Measurements from ENCODE around the gene RNASE9.

The RNASE9 gene

DNA sequence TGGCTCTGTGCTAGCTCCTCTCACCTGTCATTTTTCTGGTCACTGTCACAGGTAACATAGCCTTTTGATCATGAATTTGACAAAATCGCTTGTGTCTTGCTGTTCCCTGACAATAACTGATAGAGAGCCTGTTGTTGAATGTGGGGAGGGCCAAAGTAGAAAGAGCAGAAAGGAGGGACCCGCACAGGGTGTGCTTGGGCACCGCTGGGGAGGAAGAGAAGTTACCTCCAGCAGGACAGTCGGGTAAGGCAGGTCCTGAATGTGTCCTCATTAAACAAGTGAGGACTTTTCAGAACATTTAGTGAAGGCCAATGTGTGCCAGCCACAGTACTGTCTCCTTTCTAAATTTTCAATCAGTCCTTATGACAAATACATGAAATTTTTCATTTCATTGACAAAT lies 30.4 kb upstream of the RNASE9 start, which contains the start of gene RNASE12:
Gene RNASE12 (minus strand): TSS at position 142 of the 400 bp plus-strand sequence. CDS start 653 bp downstream, outside the sequence.
- TF ChIP-seq ZXDB (tag by site-specific recombination; IDR thresholded peaks at IDR 0.05) = no peak
- no peak for TF ChIP-seq ZNF121 (tag by site-specific recombination; IDR thresholded peaks at IDR 0.05)
- TF ChIP-seq, protein P1, sequence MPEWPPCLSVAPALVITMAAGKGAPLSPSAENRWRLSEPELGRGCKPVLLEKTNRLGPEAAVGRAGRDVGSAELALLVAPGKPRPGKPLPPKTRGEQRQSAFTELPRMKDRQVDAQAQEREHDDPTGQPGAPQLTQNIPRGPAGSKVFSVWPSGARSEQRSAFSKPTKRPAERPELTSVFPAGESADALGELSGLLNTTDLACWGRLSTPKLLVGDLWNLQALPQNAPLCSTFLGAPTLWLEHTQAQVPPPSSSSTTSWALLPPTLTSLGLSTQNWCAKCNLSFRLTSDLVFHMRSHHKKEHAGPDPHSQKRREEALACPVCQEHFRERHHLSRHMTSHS (tag by site-specific recombination; IDR thresholded peaks at IDR 0.05) = no peak
- TF ChIP-seq YY1 (tag by site-specific recombination; IDR thresholded peaks at IDR 0.05) = no peak
- TF ChIP-seq, protein P2, sequence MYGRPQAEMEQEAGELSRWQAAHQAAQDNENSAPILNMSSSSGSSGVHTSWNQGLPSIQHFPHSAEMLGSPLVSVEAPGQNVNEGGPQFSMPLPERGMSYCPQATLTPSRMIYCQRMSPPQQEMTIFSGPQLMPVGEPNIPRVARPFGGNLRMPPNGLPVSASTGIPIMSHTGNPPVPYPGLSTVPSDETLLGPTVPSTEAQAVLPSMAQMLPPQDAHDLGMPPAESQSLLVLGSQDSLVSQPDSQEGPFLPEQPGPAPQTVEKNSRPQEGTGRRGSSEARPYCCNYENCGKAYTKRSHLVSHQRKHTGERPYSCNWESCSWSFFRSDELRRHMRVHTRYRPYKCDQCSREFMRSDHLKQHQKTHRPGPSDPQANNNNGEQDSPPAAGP (tag by site-specific recombination; IDR thresholded peaks at IDR 0.05) = no peak
- no peak for TF ChIP-seq ZNF169 (tag by site-specific recombination; IDR thresholded peaks at IDR 0.05)
- TF ChIP-seq, protein P3, sequence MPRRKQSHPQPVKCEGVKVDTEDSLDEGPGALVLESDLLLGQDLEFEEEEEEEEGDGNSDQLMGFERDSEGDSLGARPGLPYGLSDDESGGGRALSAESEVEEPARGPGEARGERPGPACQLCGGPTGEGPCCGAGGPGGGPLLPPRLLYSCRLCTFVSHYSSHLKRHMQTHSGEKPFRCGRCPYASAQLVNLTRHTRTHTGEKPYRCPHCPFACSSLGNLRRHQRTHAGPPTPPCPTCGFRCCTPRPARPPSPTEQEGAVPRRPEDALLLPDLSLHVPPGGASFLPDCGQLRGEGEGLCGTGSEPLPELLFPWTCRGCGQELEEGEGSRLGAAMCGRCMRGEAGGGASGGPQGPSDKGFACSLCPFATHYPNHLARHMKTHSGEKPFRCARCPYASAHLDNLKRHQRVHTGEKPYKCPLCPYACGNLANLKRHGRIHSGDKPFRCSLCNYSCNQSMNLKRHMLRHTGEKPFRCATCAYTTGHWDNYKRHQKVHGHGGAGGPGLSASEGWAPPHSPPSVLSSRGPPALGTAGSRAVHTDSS (tag by site-specific recombination; IDR thresholded peaks at IDR 0.05) = no peak
- TF ChIP-seq, protein P4, sequence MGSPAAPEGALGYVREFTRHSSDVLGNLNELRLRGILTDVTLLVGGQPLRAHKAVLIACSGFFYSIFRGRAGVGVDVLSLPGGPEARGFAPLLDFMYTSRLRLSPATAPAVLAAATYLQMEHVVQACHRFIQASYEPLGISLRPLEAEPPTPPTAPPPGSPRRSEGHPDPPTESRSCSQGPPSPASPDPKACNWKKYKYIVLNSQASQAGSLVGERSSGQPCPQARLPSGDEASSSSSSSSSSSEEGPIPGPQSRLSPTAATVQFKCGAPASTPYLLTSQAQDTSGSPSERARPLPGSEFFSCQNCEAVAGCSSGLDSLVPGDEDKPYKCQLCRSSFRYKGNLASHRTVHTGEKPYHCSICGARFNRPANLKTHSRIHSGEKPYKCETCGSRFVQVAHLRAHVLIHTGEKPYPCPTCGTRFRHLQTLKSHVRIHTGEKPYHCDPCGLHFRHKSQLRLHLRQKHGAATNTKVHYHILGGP (tag by site-specific recombination; IDR thresholded peaks at IDR 0.05) = no peak
- no peak for TF ChIP-seq ZBTB17 (tag by site-specific recombination; IDR thresholded peaks at IDR 0.05)
- TF ChIP-seq ZNF202 (tag by site-specific recombination; IDR thresholded peaks at IDR 0.05; ENCODE audit: borderline replicate concordance) = no peak
- no peak for TF ChIP-seq ZNF555 (tag by site-specific recombination; conservative IDR thresholded peaks at IDR 0.05)
- TF ChIP-seq ZNF146 (tag by site-specific recombination; IDR thresholded peaks at IDR 0.05) = no peak
- TF ChIP-seq ZNF324 (tag by site-specific recombination; IDR thresholded peaks at IDR 0.05) = no peak
- TF ChIP-seq, protein P5, sequence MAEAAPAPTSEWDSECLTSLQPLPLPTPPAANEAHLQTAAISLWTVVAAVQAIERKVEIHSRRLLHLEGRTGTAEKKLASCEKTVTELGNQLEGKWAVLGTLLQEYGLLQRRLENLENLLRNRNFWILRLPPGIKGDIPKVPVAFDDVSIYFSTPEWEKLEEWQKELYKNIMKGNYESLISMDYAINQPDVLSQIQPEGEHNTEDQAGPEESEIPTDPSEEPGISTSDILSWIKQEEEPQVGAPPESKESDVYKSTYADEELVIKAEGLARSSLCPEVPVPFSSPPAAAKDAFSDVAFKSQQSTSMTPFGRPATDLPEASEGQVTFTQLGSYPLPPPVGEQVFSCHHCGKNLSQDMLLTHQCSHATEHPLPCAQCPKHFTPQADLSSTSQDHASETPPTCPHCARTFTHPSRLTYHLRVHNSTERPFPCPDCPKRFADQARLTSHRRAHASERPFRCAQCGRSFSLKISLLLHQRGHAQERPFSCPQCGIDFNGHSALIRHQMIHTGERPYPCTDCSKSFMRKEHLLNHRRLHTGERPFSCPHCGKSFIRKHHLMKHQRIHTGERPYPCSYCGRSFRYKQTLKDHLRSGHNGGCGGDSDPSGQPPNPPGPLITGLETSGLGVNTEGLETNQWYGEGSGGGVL (tag by site-specific recombination; IDR thresholded peaks at IDR 0.05) = no peak
- TF ChIP-seq, protein P6, sequence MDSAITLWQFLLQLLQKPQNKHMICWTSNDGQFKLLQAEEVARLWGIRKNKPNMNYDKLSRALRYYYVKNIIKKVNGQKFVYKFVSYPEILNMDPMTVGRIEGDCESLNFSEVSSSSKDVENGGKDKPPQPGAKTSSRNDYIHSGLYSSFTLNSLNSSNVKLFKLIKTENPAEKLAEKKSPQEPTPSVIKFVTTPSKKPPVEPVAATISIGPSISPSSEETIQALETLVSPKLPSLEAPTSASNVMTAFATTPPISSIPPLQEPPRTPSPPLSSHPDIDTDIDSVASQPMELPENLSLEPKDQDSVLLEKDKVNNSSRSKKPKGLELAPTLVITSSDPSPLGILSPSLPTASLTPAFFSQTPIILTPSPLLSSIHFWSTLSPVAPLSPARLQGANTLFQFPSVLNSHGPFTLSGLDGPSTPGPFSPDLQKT (IDR thresholded peaks at IDR 0.05; ENCODE audit: borderline replicate concordance, low read depth, low read length) = no peak
- no peak for TF ChIP-seq ZNF19 (tag by site-specific recombination; IDR thresholded peaks at IDR 0.05; ENCODE audit: low read depth)
- TF ChIP-seq, protein P7, sequence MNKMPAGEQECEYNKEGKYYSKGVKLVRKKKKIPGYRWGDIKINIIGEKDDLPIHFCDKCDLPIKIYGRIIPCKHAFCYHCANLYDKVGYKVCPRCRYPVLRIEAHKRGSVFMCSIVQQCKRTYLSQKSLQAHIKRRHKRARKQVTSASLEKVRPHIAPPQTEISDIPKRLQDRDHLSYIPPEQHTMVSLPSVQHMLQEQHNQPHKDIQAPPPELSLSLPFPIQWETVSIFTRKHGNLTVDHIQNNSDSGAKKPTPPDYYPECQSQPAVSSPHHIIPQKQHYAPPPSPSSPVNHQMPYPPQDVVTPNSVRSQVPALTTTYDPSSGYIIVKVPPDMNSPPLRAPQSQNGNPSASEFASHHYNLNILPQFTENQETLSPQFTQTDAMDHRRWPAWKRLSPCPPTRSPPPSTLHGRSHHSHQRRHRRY (tag by site-specific recombination; IDR thresholded peaks at IDR 0.05) = no peak
- TF ChIP-seq SP2 (tag by site-specific recombination; IDR thresholded peaks at IDR 0.05) = no peak
- TF ChIP-seq ZNF239 (tag by site-specific recombination; IDR thresholded peaks at IDR 0.05) = no peak
- no peak for TF ChIP-seq WT1 (tag by site-specific recombination; IDR thresholded peaks at IDR 0.05)
- ChIA-PET POLR2A (no interaction called here), CTCF (no interaction called here)
- Histone ChIP-seq H3K9me3 (ENCODE audit: control insufficient read depth, insufficient read depth, low read depth, low read length) (no peaks in the 10 kb centered on the region), H3K4me3 (ENCODE audit: low read depth, low read length) (no peak within 1 kb of the TSS), H3K27ac (ENCODE audit: extremely low read depth, low read depth, low read length) (no peak within 1 kb of the TSS), H3K36me3 (ENCODE audit: control insufficient read depth in 2 of 2, insufficient read depth in 1 of 2, low read length in 2 of 2) (no peaks in the 10 kb centered on the region), H3K4me1 (ENCODE audit: control insufficient read depth, insufficient read depth, low read length) (no peaks in the 10 kb centered on the region)

Measured in HEK293 (cell line).